Choroid plexus epithelial cell (primary cell): ENCODE data around the gene NOX5.

Source experiments
- DNase-seq: peaks from one replicate; pipeline ENCODE4 v3.0.0-alpha.2; 2010; ENCODE audit warnings: low read depth
- H3K4me3 ChIP-seq: 2 replicates; pipeline ENCODE4 v1.5.1; 2011; ENCODE audit warnings: low read depth, mild to moderate bottlenecking, control low read depth, low read length, moderate library complexity
- TF ChIP-seq, protein P1 (sequence below): conservative IDR thresholded peaks from 2 replicates; pipeline ENCODE4 v1.5.1; 2011; ENCODE audit warnings: low read depth, mild to moderate bottlenecking, control low read depth, inconsistent platforms, low read length, moderate library complexity

Gene NOX5

DNA sequence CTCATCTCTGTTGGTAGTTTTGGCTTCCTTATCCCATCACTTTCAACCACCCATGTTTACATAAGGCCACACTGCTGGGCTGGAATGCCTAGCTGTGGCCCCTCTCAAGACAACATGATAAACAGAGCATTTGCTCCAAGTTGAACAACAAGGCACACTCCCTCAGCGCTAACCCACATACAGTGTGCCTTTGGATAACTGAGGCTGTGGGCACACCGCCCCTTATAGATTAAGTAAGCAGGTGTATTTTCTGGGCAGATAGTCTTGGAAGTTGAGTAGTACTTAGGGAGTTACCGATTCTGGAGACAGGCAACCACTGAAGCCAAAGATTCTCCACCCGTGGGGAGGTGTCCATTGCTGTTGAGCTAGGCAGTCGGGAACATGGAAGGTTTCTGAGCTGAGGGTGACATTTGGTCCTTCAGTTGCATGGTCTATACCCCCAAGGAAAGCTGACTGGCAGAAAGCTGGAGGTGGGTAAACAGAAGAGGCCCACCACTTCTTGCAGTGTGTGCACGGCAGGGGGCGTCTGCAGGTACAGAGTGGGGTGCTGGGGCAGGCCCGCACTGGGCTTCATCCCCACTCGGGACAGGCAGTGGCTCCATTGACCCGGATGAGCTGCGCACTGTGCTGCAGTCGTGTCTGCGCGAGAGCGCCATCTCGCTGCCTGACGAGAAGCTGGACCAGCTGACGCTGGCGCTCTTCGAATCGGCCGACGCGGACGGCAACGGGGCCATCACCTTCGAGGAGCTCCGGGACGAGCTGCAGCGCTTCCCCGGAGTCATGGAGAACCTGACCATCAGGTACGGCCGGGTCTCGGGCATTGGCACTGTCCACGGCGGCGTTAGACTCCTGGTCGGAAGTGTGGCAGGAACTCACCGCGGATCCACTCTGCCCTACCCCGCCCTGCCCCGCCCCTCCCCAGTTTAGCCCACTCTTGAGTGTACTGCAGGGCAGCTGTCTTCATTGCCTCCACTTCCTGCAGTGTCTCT is 16.8 kb downstream of the NOX5 start:
- peak; percentile 62 for DNase-seq
- H3K4me3 ChIP-seq, result peak overlapping the region; percentile 45
- TF ChIP-seq, protein P1, sequence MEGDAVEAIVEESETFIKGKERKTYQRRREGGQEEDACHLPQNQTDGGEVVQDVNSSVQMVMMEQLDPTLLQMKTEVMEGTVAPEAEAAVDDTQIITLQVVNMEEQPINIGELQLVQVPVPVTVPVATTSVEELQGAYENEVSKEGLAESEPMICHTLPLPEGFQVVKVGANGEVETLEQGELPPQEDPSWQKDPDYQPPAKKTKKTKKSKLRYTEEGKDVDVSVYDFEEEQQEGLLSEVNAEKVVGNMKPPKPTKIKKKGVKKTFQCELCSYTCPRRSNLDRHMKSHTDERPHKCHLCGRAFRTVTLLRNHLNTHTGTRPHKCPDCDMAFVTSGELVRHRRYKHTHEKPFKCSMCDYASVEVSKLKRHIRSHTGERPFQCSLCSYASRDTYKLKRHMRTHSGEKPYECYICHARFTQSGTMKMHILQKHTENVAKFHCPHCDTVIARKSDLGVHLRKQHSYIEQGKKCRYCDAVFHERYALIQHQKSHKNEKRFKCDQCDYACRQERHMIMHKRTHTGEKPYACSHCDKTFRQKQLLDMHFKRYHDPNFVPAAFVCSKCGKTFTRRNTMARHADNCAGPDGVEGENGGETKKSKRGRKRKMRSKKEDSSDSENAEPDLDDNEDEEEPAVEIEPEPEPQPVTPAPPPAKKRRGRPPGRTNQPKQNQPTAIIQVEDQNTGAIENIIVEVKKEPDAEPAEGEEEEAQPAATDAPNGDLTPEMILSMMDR, result peak; percentile 79

DNA sequence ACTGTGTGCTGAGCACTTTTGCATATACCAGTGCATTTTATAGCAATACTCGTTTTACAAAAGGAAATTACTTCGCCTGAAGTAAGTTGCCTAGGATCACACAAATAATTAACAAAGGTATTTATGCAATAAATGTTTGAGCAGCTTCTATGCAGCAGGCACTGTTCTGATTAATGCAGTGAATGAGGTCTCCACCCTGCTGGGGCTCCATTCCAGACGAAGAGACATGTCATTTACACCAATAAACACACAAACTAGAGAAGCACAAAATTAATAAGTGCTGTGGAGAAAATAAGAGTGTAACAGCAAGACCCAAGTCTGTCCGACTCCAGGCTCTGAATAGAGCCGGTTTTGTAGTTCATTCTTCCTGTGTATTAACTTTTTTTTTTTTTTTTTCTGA is 17.5 kb downstream of the NOX5 start:
- TF ChIP-seq, protein P1, result no peak
- peak overlapping the region; percentile 45 for H3K4me3 ChIP-seq
- no peak for DNase-seq

DNA sequence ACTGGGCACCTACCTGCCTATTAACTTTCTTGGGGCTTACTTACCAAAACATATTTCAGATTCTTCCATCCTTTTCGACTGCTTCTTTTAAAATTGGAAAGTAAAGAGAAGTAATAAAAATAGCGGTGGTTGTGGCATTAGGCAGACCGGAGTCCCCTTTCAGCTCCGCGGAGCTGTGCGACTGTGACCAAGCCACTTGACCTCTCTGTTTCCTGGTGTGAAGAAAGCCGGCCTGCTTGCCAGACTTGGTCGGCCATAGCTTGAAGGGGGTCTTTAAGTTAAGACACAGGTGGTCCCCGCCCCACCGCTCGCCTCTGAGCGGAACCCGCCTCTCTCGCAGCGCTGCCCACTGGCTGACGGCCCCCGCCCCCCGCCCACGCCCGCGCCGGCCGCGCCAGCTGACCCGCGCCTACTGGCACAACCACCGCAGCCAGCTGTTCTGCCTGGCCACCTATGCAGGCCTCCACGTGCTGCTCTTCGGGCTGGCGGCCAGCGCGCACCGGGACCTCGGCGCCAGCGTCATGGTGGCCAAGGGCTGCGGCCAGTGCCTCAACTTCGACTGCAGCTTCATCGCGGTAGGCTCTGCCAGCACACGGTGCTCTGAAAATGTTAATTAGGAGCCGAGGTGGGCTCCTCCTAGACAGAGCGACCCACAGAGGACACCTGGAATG is 18.3 kb downstream of the NOX5 start:
- TF ChIP-seq, protein P1, result no peak
- H3K4me3 ChIP-seq, result no peak overlapping the region
- DNase-seq, result no peak

DNA sequence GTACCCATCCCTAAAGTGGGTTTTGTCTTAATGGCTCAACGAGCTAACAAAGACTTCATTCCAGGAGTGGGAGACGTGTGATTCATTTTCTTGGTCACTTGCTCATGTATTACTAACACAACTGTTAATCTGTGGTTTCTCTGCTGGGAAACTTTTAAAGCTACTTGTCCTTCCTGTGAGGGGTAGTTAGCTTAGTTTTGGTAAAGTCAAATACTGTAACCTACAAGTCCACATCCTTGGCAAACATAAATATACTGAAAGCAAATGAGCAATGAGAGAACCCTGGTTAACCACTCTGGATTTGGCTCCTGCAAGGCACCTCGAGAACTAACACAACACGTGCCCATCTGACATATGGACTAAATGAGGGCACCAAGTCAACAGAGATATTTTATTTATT is 19.9 kb downstream of the NOX5 start:
- TF ChIP-seq, protein P1, result no peak
- no peak overlapping the region for H3K4me3 ChIP-seq
- peak; percentile 68 for DNase-seq

DNA sequence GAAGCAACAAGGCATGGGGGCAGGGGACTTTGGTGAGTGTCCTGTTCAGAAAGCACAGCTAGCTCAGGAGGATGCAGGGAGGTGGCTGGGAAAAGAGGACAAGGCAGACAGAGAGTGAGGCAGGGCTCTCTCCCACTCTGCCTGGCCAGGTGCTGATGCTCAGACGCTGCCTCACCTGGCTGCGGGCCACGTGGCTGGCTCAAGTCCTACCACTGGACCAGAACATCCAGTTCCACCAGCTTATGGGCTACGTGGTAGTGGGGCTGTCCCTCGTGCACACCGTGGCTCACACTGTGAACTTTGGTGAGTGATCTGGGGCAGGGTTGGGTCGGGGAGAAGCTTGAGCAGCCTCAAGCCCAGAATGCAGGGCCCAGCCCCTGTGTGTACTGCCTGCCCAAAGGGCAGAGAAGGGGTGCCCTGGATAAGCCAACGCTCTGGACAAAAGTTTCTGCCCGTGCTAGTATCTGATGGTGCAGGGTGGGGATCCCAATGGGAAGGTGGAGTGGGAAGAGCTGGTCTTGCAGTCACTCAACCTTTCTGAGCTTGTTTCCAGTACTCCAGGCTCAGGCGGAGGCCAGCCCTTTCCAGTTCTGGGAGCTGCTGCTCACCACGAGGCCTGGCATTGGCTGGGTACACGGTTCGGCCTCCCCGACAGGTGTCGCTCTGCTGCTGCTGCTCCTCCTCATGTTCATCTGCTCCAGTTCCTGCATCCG is 20.9 kb downstream of the NOX5 start:
- no peak for DNase-seq
- TF ChIP-seq, protein P1, result peak; percentile 50
- H3K4me3 ChIP-seq, result no peak overlapping the region

DNA sequence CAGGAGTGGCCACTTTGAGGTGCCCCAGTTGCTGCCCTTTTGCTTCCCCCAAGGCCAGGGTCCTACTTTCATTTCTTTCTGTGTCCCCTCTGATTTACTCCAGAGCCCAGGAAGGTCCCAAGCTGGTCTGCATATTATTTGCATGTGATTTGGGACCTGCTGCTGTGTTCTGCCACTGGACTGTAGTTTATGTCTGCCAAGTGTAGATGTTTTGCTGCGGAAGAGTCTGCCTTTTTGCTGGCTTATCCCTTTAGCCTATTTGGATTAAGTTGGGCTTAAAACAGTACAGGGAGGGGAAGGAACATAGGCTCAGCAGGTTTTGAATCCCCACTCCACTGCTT is 21.4 kb downstream of the NOX5 start:
- TF ChIP-seq, protein P1, result no peak
- DNase-seq, result no peak
- H3K4me3 ChIP-seq, result no peak overlapping the region
